ENCODE results near the gene KLHL29. TPM values are rescaled to one million over a fixed set of nuclear protein-coding genes. Genes with fewer than 3 reads are reported as not detected.

Gene KLHL29
- total RNA-seq, 2 donors from 2014 or later: 1.0 to 2.4 TPM

DNA sequence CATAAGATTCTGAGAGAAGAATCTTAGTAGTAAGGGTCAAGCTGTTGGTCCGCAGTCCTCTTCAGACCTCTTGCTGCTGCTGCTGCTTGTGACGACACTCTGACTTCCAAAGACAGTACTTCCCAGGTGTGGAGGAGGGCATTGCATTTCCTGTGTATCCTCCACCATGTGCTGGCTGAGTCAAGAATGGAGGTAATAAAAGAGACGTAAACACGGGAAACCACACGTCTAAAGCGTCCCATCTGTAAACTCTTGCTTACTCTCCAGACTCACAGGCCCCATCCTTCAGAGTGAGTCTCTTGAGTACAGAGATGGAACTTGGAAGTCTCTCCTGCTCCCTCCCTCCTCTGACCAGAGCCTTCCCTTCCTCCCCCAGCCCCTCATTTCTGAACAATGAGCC, 25.6 kb downstream of the KLHL29 start:
- H3K27me3 Mint-ChIP-seq (ENCODE audit: insufficient read depth): no peaks in the 10 kb centered on the region
- H3K36me3 Mint-ChIP-seq (ENCODE audit: low read depth): no peaks in the 10 kb centered on the region
- Histone ChIP-seq H3K4me1 (ENCODE audit: control insufficient read depth, insufficient read depth, low read length) (no peaks in the 10 kb centered on the region), H3K27me3 (ENCODE audit: control insufficient read depth, insufficient read depth, low read length, poor library complexity, severe bottlenecking) (no peaks in the 10 kb centered on the region), H3K27ac (ENCODE audit: low read depth, low read length) (no peak overlapping the region), H3K9ac (ENCODE audit: extremely low read depth, low read length, poor library complexity, severe bottlenecking) (no peak overlapping the region), H3K4me3 (ENCODE audit: low read length) (no peak overlapping the region), H3K9me3 (ENCODE audit: control insufficient read depth, low read length) (no peaks in the 10 kb centered on the region), H3K36me3 (ENCODE audit: control insufficient read depth, insufficient read depth, low read length) (no peaks in the 10 kb centered on the region)
- no peak for DNase-seq
- H3K27ac Mint-ChIP-seq: no peak overlapping the region
- TF ChIP-seq, protein P1, sequence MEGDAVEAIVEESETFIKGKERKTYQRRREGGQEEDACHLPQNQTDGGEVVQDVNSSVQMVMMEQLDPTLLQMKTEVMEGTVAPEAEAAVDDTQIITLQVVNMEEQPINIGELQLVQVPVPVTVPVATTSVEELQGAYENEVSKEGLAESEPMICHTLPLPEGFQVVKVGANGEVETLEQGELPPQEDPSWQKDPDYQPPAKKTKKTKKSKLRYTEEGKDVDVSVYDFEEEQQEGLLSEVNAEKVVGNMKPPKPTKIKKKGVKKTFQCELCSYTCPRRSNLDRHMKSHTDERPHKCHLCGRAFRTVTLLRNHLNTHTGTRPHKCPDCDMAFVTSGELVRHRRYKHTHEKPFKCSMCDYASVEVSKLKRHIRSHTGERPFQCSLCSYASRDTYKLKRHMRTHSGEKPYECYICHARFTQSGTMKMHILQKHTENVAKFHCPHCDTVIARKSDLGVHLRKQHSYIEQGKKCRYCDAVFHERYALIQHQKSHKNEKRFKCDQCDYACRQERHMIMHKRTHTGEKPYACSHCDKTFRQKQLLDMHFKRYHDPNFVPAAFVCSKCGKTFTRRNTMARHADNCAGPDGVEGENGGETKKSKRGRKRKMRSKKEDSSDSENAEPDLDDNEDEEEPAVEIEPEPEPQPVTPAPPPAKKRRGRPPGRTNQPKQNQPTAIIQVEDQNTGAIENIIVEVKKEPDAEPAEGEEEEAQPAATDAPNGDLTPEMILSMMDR (conservative IDR thresholded peaks at IDR 0.05): no peak
- H3K4me3 Mint-ChIP-seq: no peak overlapping the region
- H3K9me3 Mint-ChIP-seq: no peaks in the 10 kb centered on the region
- WGBS, 2 experiments (ENCODE audit: insufficient coverage in 1 of 2, insufficient read length in 1 of 2): 95 to 96% methylated on average over 4 to 6 of the region's 6 CpGs
- peaks cover 4% of the 10 kb centered on the region for H3K4me1 Mint-ChIP-seq

DNA sequence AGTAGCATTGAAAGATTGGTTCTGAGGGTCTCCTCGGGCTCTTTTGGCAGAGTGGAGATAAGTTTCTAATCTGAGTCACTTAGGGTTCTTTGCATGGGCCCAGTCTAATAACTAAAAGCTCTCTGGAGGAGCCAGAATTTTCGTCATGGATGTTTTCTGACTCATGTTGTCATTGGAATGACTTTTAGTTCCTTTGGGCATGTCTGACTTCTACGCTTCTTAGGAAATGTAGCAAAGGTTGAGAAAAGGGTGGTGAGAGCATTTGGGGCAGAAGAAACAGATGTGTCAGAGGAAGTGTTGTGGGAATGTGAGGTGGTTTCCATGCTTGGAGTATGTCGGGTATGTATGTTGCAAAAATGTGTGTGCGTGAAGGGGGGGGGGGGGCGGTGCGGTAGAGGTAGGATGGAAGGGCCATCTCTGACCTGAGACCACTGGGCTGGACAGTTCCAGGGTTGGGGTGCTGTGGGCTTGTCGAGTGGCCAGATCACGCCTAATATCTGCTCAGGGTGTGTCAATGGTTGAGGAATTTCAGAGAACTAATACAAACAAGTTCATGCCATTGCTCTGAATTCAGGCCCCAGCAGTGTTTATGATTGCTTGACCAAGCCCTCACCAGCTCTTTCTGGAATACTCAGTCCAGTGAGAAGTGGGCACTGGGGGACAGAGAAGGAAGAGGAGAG, 26.9 kb downstream of the KLHL29 start:
- H3K4me3 Mint-ChIP-seq: no peak overlapping the region
- Histone ChIP-seq H3K4me3 (ENCODE audit: low read length) (no peak overlapping the region), H3K36me3 (ENCODE audit: control insufficient read depth, insufficient read depth, low read length) (no peaks in the 10 kb centered on the region), H3K9me3 (ENCODE audit: control insufficient read depth, low read length) (no peaks in the 10 kb centered on the region), H3K9ac (ENCODE audit: extremely low read depth, low read length, poor library complexity, severe bottlenecking) (no peak overlapping the region), H3K27ac (ENCODE audit: low read depth, low read length) (no peak overlapping the region), H3K27me3 (ENCODE audit: control insufficient read depth, insufficient read depth, low read length, poor library complexity, severe bottlenecking) (no peaks in the 10 kb centered on the region), H3K4me1 (ENCODE audit: control insufficient read depth, insufficient read depth, low read length) (no peaks in the 10 kb centered on the region)
- no peaks in the 10 kb centered on the region for H3K36me3 Mint-ChIP-seq (ENCODE audit: low read depth)
- WGBS, 2 experiments (ENCODE audit: insufficient coverage in 1 of 2, insufficient read length in 1 of 2): 92 to 96% methylated on average over 2 to 9 of the region's 9 CpGs
- H3K27me3 Mint-ChIP-seq (ENCODE audit: insufficient read depth): no peaks in the 10 kb centered on the region
- TF ChIP-seq, protein P1 (conservative IDR thresholded peaks at IDR 0.05): no peak
- H3K27ac Mint-ChIP-seq: no peak overlapping the region
- H3K9me3 Mint-ChIP-seq: no peaks in the 10 kb centered on the region
- H3K4me1 Mint-ChIP-seq: peaks cover 4% of the 10 kb centered on the region
- DNase-seq: no peak

DNA sequence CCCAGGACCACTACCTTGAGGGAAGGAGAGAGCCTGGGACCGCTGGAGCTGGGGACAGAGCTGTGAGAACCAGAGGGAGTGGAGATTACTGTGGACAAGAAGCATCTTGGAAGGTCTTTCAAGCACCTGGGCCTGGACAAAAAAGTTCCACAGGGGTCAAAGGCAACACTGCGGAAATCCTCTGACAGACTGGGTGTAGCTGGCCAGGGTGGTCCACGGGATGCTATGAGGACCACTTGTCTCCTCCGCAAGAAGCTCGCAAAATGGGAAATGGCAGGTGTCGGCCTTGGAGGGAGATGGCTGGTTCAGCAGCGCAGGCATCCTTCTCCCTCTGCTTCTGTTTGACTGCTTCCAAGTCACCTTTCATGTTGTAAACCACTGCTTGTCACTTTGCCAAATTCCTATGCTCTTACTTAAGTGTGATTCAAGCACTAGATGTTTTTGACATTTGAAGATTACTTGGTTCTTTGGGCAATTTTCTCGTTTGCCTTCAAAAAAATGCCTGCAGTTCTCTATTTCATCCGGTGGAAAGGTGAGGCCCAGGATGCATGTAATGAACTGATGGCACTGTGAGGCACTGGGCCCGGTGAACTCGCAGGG, 27.7 kb downstream of the KLHL29 start:
- TF ChIP-seq, protein P1 (conservative IDR thresholded peaks at IDR 0.05): no peak
- Histone ChIP-seq H3K36me3 (ENCODE audit: control insufficient read depth, insufficient read depth, low read length) (no peaks in the 10 kb centered on the region), H3K4me3 (ENCODE audit: low read length) (no peak overlapping the region), H3K27ac (ENCODE audit: low read depth, low read length) (no peak overlapping the region), H3K27me3 (ENCODE audit: control insufficient read depth, insufficient read depth, low read length, poor library complexity, severe bottlenecking) (no peaks in the 10 kb centered on the region), H3K9me3 (ENCODE audit: control insufficient read depth, low read length) (no peaks in the 10 kb centered on the region), H3K9ac (ENCODE audit: extremely low read depth, low read length, poor library complexity, severe bottlenecking) (no peak overlapping the region), H3K4me1 (ENCODE audit: control insufficient read depth, insufficient read depth, low read length) (no peaks in the 10 kb centered on the region)
- no peaks in the 10 kb centered on the region for H3K36me3 Mint-ChIP-seq (ENCODE audit: low read depth)
- no peak overlapping the region for H3K27ac Mint-ChIP-seq
- 87% methylated on average over 11 of the region's 11 CpGs for WGBS, 2 experiments (ENCODE audit: insufficient coverage in 1 of 2, insufficient read length in 1 of 2)
- H3K9me3 Mint-ChIP-seq: no peaks in the 10 kb centered on the region
- no peaks in the 10 kb centered on the region for H3K27me3 Mint-ChIP-seq (ENCODE audit: insufficient read depth)
- DNase-seq: no peak
- peaks cover 4% of the 10 kb centered on the region for H3K4me1 Mint-ChIP-seq
- H3K4me3 Mint-ChIP-seq: no peak overlapping the region

All from endodermal cell (in vitro differentiated cells).